ENCODE results near the gene MAFG. TPM values are rescaled to one million over a fixed set of nuclear protein-coding genes. Genes with fewer than 3 reads are reported as not detected.

MAFG gene
- polyA plus RNA-seq, 1 donor (not counting 4 experiments of a cell fraction or from before 2014, with no cell fraction given), result 8.3 TPM

GRCh38 chr17:81884968-81885367 lies 42.6 kb downstream of the MAFG start:
- H3K4me2 ChIP-seq (ENCODE audit: control insufficient read depth, extremely low read depth, insufficient read depth, low read depth, low read length), result no peak overlapping the region
- no peak overlapping the region for H3K9ac ChIP-seq (ENCODE audit: control insufficient read depth, extremely low read depth, insufficient read depth, low read length)
- H3K9me1 ChIP-seq (ENCODE audit: control insufficient read depth, extremely low read depth, insufficient read depth, low read length), result no peaks in the 10 kb centered on the region
- H3K36me3 ChIP-seq (ENCODE audit: control insufficient read depth in 2 of 2, extremely low read depth in 1 of 2, insufficient read depth in 2 of 2, low read length in 2 of 2), result peaks cover 36 to 48% of the 10 kb centered on the region in 2 experiments
- no peaks in the 10 kb centered on the region for H3K27me3 ChIP-seq (ENCODE audit: control insufficient read depth, extremely low read depth, insufficient read depth, low read length)
- DNase-seq (ENCODE audit: low read depth, low spot score) (no peak), FAIRE-seq (no peak)
- no peak overlapping the region for H2AFZ ChIP-seq (ENCODE audit: control insufficient read depth, low read length)
- dilution Hi-C loops (cut with MboI; ENCODE audit: extremely low pct_ligation_motif_present, low sequenced_read_pairs), result no loop called here
- H4K20me1 ChIP-seq (ENCODE audit: control insufficient read depth, extremely low read depth, insufficient read depth, low read length), result no peaks in the 10 kb centered on the region
- peaks cover 7% of the 10 kb centered on the region for H3K4me1 ChIP-seq (ENCODE audit: control insufficient read depth, extremely low read depth, insufficient read depth, low read length)
- no peaks in the 10 kb centered on the region for H3K9me3 ChIP-seq (ENCODE audit: control insufficient read depth, low read depth, low read length)
- peaks cover 43% of the 10 kb centered on the region for H3K79me2 ChIP-seq (ENCODE audit: control insufficient read depth, insufficient read depth, low read length)
- TF ChIP-seq EZH2 (IDR thresholded peaks at IDR 0.05; ENCODE audit: low read length), result no peak
- no peak for TF ChIP-seq CTCF (optimal IDR thresholded peaks at IDR 0.05 in 1 of 3, IDR thresholded peaks at IDR 0.05 in 1 of 3, conservative IDR thresholded peaks at IDR 0.05 in 1 of 3; ENCODE audit: extremely low read depth in 1 of 3, insufficient read depth in 2 of 3, low read length in 3 of 3)
- no peak overlapping the region for H3K4me3 ChIP-seq (ENCODE audit: control insufficient read depth in 2 of 3, extremely low read depth in 1 of 3, insufficient read depth in 2 of 3, low read depth in 1 of 3, low read length in 3 of 3)
- no peak overlapping the region for H3K27ac ChIP-seq (ENCODE audit: control insufficient read depth, insufficient read depth, low read length)

- no peak for DNase-seq (ENCODE audit: low read depth, low spot score)
- no peak overlapping the region for H3K4me3 ChIP-seq (ENCODE audit: control insufficient read depth in 2 of 3, extremely low read depth in 1 of 3, insufficient read depth in 2 of 3, low read depth in 1 of 3, low read length in 3 of 3)
- TF ChIP-seq CTCF (optimal IDR thresholded peaks at IDR 0.05 in 1 of 3, IDR thresholded peaks at IDR 0.05 in 1 of 3, conservative IDR thresholded peaks at IDR 0.05 in 1 of 3; ENCODE audit: extremely low read depth in 1 of 3, insufficient read depth in 2 of 3, low read length in 3 of 3) (no peak), EZH2 (IDR thresholded peaks at IDR 0.05; ENCODE audit: low read length) (no peak)
- H3K27me3 ChIP-seq (ENCODE audit: control insufficient read depth, extremely low read depth, insufficient read depth, low read length), result no peaks in the 10 kb centered on the region
- no peak overlapping the region for H2AFZ ChIP-seq (ENCODE audit: control insufficient read depth, low read length)
- peaks cover 38% of the 10 kb centered on the region for H3K79me2 ChIP-seq (ENCODE audit: control insufficient read depth, insufficient read depth, low read length)
- dilution Hi-C loops (cut with MboI; ENCODE audit: extremely low pct_ligation_motif_present, low sequenced_read_pairs), result no loop called here
- no peak overlapping the region for H3K4me2 ChIP-seq (ENCODE audit: control insufficient read depth, extremely low read depth, insufficient read depth, low read depth, low read length)
- H4K20me1 ChIP-seq (ENCODE audit: control insufficient read depth, extremely low read depth, insufficient read depth, low read length), result no peaks in the 10 kb centered on the region
- no peaks in the 10 kb centered on the region for H3K9me1 ChIP-seq (ENCODE audit: control insufficient read depth, extremely low read depth, insufficient read depth, low read length)
- peaks cover 34 to 44% of the 10 kb centered on the region in 2 experiments for H3K36me3 ChIP-seq (ENCODE audit: control insufficient read depth in 2 of 2, extremely low read depth in 1 of 2, insufficient read depth in 2 of 2, low read length in 2 of 2)
- no peak overlapping the region for H3K9ac ChIP-seq (ENCODE audit: control insufficient read depth, extremely low read depth, insufficient read depth, low read length)
- H3K27ac ChIP-seq (ENCODE audit: control insufficient read depth, insufficient read depth, low read length), result no peak overlapping the region
- no peaks in the 10 kb centered on the region for H3K9me3 ChIP-seq (ENCODE audit: control insufficient read depth, low read depth, low read length)
- peaks cover 4% of the 10 kb centered on the region for H3K4me1 ChIP-seq (ENCODE audit: control insufficient read depth, extremely low read depth, insufficient read depth, low read length)
- FAIRE-seq, result no peak
Measured at GRCh38 chr17:81884520-81884919, 43.0 kb downstream of the MAFG start.
